GM19023 (cell line): ENCODE measurements around the gene LPAR5.

ENCODE experiments used
- ATAC-seq: cut with Tn5 transposase; IDR thresholded peaks from one replicate; pipeline ENCODE4 v1.9.1; 2021; ENCODE audit warnings: mild to moderate bottlenecking, moderate library complexity; ENCODE audit not compliant: unreplicated experiment

The LPAR5 gene

DNA sequence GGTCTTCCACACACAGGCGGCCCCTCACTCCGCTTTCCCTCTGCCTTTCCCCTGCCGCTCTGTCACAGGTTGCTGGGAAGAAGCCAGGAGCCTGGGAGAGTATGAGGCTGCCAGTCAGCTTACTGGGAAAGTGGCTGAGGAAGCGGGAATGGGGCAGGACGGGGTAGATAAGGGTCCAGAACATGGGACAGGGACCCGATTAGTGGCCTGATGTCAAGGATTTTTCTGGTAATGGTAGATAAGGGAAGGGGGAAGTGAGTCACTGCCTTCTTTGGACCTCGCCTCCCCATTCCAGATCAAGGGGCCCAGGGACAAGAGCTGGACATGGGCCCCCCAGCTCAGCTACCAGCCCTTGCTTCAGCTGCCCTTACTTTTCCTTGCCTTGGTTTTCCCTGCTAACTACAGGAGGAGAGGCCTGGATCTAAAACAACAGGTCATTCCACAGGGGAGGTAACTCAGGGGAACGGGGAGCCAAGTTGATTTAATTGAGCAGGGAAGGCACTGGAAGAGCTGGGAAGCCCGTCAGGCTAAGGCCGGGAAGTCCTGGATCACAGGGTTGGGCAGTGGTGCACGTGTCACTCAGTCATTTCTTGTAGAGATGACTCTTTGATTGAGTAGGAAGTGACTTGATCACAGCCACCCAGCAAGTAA lies 3.5 kb upstream of the LPAR5 start:
- ATAC-seq, result no peak

DNA sequence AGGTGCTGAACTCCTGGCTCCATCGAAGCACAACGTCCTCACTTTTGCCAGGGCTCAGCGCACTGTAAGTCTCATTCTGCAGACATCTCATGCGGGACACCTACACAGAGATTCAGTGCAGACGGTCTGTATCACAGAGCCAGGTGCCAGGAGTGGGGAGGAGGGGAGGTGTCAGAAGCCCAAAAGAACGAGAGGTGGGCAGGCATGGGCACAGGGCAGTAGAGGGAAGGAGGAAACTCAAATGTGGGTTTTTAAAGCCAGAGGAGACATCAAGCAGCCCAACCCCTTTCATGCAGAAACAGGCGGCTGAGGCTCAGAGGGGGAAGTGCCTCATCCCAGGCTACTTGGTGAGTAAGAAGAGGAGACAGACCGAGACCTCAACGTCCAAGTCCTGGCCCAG lies 2.5 kb upstream of the LPAR5 start:
- ATAC-seq, result no peak

DNA sequence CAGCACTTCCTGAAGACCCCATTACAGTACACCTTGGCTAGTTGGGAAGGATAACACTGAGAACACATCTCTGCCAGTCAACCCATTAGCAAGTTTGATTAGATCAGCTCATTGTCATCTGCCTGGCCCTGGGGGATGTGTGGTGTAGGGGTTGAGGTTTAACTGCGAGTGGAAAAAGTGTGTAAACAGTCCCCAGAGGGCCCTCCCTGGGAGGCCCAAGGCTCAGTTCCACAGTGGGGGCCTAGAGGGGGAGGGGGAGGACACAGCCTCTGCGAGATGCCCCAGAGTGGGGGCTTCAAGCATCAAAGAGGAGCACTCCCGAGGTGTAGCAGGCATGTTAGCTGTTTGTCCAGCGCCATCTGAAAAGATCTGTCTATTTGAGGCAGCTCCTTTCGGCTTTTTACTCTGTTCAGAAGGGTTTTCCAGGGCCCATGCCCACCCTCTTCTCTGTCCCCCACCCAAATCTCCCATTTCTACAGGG lies 344 bp downstream of the LPAR5 start:
- ATAC-seq, result no peak

DNA sequence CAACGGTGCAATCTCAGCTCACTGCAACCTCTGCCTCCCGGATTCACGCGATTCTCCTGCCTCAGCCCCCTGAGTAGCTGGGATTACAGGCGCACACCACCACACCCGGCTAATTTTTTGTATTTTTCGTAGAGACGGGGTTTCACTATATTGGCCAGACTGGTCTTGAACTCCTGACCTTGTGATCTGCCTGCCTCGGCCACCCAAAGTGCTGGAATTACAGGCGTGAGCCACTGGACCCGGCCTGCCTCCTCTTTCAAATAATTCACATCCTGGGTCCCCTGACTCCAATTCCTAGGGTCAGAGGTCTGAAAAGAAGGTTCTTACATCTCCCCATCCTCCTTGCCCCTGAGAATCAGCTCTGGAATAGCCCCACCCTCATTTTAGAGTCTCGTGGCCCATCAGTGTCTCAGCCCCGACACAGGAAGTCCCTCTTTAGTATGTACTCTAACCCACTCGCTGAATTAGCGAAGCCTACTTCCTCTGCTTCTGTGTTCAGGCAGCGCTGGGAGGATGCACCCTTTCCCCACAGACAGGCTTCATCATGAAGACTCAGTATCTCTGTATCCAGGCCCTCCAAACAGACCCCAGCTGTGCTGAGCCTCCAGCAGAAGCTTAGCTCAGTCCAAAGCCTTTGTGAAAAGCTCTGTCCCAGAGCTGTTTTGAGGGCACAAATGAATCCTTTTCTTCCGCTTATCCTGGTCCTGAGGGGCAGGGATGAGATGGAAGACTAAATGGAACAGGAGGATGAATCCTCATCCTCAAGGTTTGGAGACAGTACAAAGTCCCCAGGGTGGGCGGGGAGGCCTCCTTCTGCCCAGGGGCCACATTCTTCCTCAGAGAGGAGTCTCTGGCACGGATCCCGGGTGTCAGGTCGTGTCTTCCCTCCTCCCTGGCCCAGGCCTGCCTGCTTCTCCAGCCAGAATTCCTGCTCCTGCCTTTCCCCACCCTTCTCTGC lies 3.5 kb downstream of the LPAR5 start:
- peak; percentile 57 for ATAC-seq

DNA sequence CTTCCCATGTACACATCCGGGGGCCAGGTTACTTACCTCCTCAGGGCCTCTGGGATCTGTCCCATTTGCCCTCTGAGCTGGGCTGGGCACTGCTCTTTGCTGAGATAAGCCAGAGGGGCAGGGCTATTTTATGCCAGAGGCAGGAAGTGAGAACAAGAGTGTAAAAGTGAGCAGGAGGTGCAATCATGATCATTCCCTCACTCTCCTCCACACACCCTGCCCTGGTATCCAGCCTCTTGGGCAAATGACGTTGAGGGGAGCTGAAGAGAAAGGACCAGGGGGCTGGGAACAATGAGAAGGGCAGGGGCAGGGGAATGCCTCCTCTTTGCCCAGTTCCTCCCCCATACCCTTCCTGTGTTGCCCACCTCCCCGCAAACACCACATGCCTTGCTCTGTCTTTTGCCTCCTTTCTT lies 4.2 kb downstream of the LPAR5 start:
- ATAC-seq, result no peak

DNA sequence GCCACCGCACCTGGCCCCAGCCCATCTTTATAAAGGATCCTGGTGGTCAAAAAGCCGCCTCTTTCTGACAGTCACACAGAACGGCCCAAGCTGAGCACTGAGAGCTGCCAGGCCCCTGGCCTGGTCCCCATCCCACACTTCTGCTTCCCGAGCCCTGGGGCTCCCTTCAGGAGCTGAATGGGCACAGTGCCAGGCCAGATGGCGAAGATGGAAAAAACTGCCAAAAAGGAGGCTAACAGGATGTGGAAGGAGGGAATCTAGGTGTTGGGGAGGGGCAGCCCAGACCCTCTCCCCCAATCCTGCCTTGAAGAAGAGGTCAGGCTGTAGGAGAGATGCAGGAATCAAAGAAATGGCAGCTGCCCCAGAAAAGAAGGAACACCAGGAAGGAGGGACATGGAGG lies 5.0 kb downstream of the LPAR5 start:
- no peak for ATAC-seq

DNA sequence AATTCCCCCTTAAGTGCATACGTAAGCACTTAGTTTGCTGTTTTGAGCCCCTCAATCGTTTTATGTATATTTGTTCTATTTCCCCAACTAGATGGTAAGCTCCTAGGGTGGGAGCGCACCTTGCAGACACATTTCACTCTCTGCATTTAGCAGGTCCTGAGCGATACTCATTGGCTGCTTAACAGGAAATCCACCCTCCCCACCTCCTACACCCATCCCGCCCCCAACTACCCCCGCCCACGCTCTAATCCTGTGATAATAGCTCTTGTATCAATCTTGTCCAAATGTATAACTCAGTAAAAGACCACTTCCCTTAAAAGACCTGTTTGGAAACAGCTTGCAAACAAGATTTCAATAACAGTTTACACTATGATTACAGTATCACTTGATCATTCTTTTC lies 8.1 kb downstream of the LPAR5 start:
- ATAC-seq, result no peak

DNA sequence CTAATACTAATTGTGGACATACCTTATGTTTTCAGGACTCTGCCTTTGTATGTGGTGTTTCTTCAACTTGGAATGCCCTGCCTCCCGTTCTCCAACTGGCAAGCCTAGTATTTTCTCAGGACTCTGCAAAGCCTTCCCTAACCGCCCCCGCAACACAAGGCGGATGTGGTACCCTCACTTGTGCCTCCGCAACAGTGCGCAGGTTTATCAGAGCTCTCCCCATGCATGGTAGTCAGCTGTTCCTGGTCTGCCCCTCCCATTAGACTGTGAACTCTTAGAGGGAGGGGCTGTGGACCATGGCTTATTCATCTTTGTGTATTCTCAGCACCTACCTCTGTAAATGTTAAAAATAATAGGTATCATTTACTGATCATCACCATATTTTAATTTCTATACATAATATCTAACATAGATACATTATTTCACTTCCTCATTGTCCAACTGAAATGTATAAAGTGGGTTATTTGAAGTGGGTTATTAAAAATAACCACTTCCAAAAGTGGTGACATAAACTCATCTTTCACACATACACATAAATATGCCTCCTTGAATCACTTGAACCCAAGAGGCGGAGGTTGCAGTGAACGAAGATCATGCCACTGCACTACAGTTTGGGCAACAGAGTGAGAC lies 9.0 kb downstream of the LPAR5 start:
- ATAC-seq, result no peak

DNA sequence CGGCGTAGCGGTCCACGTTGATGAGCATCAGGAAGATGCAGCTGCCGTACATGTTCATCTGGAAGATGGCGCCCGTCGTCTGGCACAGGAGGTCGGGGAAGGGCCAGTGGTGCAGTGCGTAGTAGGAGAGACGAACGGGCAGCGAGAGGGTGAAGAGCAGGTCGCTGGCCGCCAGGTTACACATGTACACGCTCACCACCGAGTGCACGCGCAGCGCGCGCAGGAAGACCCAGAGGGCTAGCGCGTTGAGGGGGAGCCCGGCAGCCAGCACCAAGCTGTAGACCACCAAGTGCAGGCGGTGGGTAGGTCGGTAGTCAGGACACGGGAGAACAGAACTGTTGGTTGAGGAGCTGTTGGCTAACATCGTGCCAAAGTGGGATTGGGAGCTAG lies 14.9 kb downstream of the LPAR5 start:
- ATAC-seq, result no peak

DNA sequence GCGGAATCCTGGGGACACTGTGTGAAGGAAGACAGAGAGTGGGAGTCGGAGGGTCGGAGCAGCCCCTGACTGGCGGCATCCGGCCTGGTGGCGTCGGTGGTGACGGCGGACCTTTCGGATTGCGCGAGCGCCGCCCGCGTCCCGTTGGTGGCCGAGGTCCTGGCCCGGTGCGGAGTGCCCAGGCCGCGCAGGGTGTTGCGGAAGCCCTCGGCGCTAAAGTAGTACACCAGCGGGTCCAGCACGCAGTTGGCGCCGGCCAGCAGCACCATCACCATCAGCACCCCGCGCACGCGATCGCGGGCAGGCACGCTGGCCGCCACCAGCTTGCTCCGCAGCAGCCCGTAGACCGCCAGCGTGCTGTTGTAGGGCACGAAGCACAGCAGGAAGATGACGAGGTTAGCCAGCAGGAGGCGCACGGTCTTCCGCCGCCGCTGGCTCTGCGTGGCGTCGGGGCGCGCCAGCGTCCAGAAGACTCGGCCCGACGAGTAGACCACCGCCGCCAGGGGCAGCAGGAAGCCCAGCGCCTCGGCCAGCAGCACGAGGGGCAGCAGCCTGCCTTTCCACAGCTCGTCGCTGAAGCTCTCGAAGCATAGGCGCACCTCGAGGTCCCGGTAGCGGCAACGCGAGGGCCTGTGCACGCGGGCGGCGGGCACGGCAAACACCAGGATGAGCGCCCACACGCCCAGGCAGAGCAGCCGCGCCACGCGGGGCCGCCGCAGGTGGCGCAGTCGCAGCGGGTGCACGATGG lies 15.4 kb downstream of the LPAR5 start:
- ATAC-seq, result no peak

DNA sequence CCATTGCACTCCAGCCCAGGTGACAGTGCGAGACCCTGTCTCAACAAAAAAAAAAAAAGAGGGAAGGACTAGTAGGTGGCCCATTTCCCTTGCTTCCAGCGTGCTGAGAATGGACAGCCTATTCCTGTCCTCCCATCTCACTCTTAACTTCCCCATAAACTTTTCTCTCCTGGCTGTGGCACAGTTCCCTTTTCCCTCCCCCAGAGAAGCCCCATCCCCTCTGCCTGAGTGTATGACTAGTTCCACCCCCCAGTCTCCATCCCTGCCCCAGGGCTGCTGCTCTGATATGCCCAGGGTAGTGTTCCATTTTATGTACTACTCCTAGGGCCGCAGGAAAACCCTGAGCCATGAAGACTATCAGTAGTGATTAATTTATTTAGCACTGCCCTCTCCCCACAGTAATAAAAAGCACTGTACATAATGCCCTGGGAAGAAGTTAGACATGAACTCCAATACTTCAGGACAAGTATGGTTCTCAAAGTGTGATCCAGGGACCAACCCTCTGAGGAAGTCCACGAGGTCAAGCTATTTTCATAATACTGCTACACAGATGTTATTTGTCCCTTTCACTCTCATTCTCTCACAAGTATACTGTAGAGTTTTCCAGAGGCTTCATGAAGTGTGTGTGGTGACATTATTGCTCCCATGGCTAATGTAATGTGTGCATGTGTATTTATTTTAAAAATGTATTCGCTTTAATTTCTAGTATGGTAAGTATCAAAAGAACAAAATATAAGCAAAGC lies 17.1 kb downstream of the LPAR5 start:
- ATAC-seq, result no peak

DNA sequence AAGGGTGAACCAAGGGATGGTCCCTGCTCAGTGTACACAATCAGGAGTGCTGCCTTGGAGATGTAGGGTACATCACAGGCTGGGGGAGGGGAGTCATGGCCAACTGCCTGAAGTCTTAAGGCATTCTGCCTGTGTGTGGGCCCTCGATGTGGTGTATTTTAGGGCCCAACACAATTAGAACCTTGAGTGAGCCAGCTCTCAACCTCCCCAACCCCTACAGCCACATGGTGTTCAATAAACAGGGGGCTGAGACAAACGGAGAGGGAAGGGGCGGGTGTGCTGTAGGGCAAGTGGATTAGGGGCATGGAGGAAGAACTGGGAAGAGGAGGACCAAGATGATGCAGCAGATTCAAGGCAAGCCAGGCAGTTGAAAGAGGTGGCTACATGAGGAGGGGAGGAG lies 20.0 kb downstream of the LPAR5 start:
- ATAC-seq, result no peak

DNA sequence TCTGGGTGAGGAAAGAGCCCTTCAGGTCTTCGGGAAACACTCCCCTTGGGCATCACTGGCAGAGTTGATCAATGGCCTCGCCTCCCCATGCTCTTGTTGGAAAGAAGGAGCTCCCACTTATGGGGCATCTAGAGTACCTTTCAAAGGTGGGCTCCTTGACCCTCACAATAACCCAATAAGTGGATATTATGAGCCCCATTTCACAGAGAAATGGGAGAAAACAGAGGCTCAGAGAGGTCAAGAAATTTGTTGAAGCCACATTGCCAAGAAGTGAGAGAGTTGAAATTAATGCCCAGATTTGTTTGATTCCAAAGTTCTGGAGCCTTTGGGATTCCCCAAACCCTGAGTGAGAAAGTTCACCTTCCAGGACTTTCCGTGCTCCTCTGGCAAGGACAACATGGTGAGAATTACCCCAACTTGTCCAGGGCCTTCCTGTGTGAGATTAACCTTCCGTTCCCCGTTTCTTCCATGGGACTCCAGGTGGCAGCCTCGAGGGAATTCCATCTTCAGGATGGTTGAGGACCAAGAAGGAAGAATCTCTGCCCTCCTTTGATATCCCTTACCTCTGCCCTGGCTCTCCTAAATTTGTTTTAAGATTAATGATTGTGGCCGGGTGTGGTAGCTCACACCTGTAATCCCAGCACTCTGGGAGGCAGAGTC lies 21.1 kb downstream of the LPAR5 start:
- no peak for ATAC-seq

DNA sequence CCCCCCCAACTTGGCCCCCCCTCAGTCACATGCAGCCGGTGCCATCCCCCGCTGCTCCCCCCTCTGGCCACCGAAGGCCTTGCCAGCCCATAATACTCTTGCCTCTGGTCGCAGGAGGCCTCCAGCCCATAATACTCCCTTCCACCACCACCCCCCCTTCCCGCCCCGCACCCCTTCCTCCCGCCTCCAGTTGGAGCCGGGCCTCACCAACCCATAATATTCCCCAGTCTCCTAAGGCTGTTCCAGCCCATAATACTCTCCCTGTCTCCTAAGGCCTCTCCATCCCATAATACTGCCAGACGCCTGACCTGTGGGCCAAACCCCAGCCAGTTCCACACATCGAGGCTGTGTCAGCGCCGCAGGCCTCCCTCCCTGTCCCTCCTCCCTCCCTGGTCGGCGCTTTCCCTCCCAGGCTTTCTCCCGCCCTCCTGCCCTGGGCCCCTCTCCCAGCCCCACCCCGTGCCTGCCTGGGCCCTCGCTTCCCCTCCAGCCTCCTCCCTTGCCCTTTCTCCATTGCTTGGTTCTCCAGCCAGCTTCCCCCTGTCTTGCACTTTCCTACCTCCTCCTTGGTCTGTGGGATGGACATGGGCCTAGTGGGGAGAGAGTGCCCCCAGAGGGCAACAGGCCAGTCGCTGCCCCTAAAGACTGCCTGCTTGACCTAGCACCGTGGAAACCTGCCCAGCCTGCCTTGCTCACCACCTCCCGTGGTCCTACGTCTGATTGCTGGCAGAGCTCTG lies 21.8 kb downstream of the LPAR5 start:
- no peak for ATAC-seq

DNA sequence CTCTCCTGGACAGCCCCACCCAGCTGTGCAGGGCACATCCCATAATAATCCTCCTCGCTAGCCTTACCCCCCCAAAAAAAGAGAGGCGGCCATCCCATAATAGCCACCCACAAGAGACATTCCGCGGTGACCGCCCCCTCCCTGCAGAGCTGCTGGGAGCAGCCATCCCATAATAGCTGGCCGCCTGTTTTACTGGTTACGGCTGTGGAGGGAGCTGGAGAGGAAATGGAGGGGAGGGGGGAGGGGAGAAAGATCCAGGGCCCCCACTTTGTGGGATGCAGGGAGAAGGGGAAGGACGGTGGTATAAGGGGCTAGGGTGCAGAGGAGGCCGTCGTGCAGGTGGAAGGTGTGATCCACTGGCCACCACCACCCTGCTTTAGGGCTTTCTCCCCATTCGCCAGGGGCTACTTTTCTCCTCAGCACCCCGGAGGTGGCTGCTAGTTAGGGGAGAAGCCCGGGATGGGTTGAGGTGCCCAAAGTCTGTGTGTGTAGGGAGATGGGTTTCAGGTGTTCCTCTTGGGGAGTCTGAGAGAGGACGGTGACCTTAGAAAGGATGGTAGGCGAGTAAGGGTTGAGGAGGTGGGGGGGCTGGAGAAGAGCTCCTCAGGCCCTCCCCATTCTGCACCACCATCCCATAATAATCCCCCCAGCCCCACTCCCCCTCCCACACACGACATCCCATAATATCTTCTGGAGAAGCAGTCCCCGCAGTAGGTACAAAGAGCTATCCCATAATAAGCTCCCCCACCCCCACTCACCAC lies 22.6 kb downstream of the LPAR5 start:
- ATAC-seq, result no peak

DNA sequence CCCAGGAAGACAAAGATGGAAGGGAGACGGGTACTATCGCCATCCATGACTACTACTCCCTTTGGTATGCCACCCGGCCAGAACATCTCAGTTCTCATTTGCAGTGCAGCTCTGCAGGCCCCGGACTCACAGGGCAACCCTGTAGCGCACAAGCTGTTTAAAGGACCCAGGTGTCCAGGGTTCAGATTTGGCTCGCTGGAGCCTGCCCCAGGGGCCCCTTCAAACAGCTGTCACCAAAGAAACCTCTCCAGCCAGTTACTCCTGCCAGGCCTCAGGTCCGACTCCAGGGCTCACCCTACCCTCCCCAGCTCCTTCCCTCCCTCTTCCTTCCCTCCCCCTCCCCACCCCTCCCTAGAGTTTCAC lies 23.1 kb downstream of the LPAR5 start:
- no peak for ATAC-seq

DNA sequence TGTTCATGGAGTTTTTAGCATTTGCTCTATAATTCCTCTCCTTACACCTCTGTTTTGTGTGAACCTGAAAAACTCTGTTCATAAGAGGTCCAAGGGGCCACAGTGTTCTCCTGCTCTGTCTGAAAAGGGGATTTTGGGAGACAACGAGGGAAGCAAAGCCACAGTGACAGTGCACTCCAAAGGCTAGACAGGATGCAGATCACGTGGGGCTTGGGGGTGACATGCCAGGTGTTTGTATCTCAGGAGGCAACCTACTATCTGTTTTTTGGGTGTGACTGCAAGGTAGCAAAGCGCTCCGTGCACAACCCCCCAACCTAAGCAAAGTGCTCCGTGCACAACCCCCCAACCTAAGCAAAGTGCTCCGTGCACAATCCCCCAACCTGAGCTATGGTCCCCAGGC lies 23.5 kb downstream of the LPAR5 start:
- ATAC-seq, result no peak

DNA sequence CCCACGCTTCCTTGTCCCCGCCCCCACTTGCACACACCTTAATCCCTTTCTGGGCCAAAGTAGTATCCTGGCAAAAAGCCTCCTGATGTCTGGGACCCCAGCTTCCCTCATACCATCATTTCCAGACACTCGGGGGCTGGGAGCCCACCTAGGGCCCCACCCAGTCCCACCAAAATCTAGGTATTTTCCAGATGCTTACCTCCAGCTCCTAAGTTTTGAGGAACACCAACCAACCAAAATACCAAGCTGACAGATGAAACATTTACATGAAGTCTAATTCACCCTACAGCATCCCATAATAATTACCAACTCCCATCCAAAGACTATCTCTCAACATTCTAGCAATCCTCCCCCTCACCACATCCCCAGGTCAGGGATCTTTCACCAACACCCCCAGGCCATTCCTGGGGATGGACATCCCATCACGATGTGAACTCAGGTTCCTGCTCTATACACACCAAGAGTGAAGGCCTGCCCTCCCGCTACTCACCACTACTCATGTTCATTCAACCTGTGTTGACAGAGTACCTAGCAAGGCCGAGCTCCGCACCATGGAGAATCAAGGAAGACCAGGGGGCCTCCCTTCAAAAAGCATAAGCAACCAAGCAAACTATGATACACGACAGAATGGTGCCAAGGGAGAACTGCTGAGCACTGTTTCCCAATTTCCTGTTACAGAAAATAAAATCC lies 27.0 kb downstream of the LPAR5 start:
- no peak for ATAC-seq
